Trophoblast cell (in vitro differentiated cells and primary cell): ENCODE results near the gene OR4F3. TPM values are rescaled to one million over a fixed set of nuclear protein-coding genes. Genes with fewer than 3 reads are reported as not detected.
"Not testable (repeated sequence)": the region's sequence is repeated elsewhere in the genome, so short reads cannot be mapped to it uniquely, and the experiment has no call there.

Source experiments
- DNase-seq, 2 donors: peaks; one replicate each; pipeline ENCODE4 v3.0.0-alpha.2; 2016
- H2AFZ ChIP-seq: 2 replicates; pipeline ENCODE4 v1.6.1; 2013; ENCODE audit warnings: low read length, moderate library complexity, mild to moderate bottlenecking; ENCODE audit not compliant: insufficient read depth, poor library complexity
- H2AK5ac ChIP-seq: 2 replicates; pipeline ENCODE4 v1.6.1; 2013; ENCODE audit warnings: mild to moderate bottlenecking, low read length
- H2BK120ac ChIP-seq: 2 replicates; pipeline ENCODE4 v1.6.1; 2013; ENCODE audit warnings: low read length, mild to moderate bottlenecking, moderate library complexity; ENCODE audit not compliant: insufficient read depth, poor library complexity
- H2BK12ac ChIP-seq: 2 replicates; pipeline ENCODE4 v1.6.1; 2013; ENCODE audit warnings: mild to moderate bottlenecking, low read length, moderate library complexity
- H2BK5ac ChIP-seq: 2 replicates; pipeline ENCODE4 v1.6.1; 2013; ENCODE audit warnings: low read length, low read depth, moderate library complexity, mild to moderate bottlenecking; ENCODE audit not compliant: poor library complexity
- H3K14ac ChIP-seq: 2 replicates; pipeline ENCODE4 v1.6.1; 2013; ENCODE audit warnings: mild to moderate bottlenecking, low read length
- H3K18ac ChIP-seq: 2 replicates; pipeline ENCODE4 v1.6.1; 2013; ENCODE audit warnings: mild to moderate bottlenecking, low read length
- H3K23ac ChIP-seq: 2 replicates; pipeline ENCODE4 v1.6.1; 2013; ENCODE audit warnings: low read length
- H3K27ac ChIP-seq: 2 replicates; pipeline ENCODE4 v1.5.1; 2013; ENCODE audit warnings: low read depth, mild to moderate bottlenecking, inconsistent platforms, low read length, moderate library complexity
- H3K27me3 ChIP-seq: 2 replicates; pipeline ENCODE4 v1.6.1; 2013; ENCODE audit warnings: inconsistent platforms, mild to moderate bottlenecking, low read length, moderate library complexity; ENCODE audit not compliant: insufficient read depth
- H3K36me3 ChIP-seq, 2 experiments: 1 replicate in 1 of 2; 2 replicates in 1 of 2; pipeline ENCODE4 v1.6.1; 2013; ENCODE audit warnings: low read length in 2 of 2, mild to moderate bottlenecking in 2 of 2, moderate library complexity in 1 of 2; ENCODE audit not compliant: insufficient read depth in 2 of 2, control insufficient read depth in 1 of 2
- H3K4ac ChIP-seq: 2 replicates; pipeline ENCODE4 v1.6.1; 2013; ENCODE audit warnings: low read depth, mild to moderate bottlenecking, low read length, moderate library complexity
- H3K4me1 ChIP-seq, 2 experiments: 1 replicate in 1 of 2; 2 replicates in 1 of 2; pipeline ENCODE4 v1.6.1; 2013; ENCODE audit warnings: low read length in 2 of 2, mild to moderate bottlenecking in 2 of 2, moderate library complexity in 1 of 2; ENCODE audit not compliant: insufficient read depth in 2 of 2, control insufficient read depth in 1 of 2
- H3K4me2 ChIP-seq: 2 replicates; pipeline ENCODE4 v1.6.1; 2013; ENCODE audit warnings: inconsistent platforms, mild to moderate bottlenecking, low read length, moderate library complexity
- H3K4me3 ChIP-seq: 2 replicates; pipeline ENCODE4 v1.5.1; 2013; ENCODE audit warnings: mild to moderate bottlenecking, low read depth, low read length, inconsistent platforms
- H3K79me1 ChIP-seq: one replicate; pipeline ENCODE4 v1.6.1; 2013; ENCODE audit warnings: low read length
- H3K79me2 ChIP-seq: 2 replicates; pipeline ENCODE4 v1.6.1; 2013; ENCODE audit warnings: low read length, mild to moderate bottlenecking; ENCODE audit not compliant: control insufficient read depth, insufficient read depth, poor library complexity
- H3K9ac ChIP-seq: 2 replicates; pipeline ENCODE4 v1.6.1; 2013; ENCODE audit warnings: mild to moderate bottlenecking, low read length
- H3K9me3 ChIP-seq: 2 replicates; pipeline ENCODE4 v1.6.1; 2013; ENCODE audit warnings: low read depth, mild to moderate bottlenecking, control low read depth, inconsistent platforms, low read length; ENCODE audit not compliant: insufficient read depth
- H4K12ac ChIP-seq: 2 replicates; pipeline ENCODE4 v1.6.1; 2013; ENCODE audit warnings: low read depth, mild to moderate bottlenecking, low read length, moderate library complexity
- H4K8ac ChIP-seq: 2 replicates; pipeline ENCODE4 v1.6.1; 2013; ENCODE audit warnings: low read depth, mild to moderate bottlenecking, low read length, moderate library complexity
- H4K91ac ChIP-seq: one replicate; pipeline ENCODE4 v1.6.1; 2013; ENCODE audit warnings: low read depth, mild to moderate bottlenecking, low read length, moderate library complexity
- polyA plus RNA-seq: library from polyadenylated mRNA; stranded (reverse); fragments of 200-250 nt; gene quantifications from 2 replicates; pipeline ENCODE4 v1.2.3, GENCODE V29; 2013

The OR4F3 gene
- not detected in 2 replicates for polyA plus RNA-seq

- not testable (repeated sequence) for H3K23ac ChIP-seq, H3K4ac ChIP-seq, H4K8ac ChIP-seq, H2BK5ac ChIP-seq, H3K9me3 ChIP-seq, H3K36me3 ChIP-seq, H3K79me2 ChIP-seq, H2AK5ac ChIP-seq, H3K4me2 ChIP-seq, H3K4me3 ChIP-seq, H3K18ac ChIP-seq, H3K27ac ChIP-seq, H3K14ac ChIP-seq, DNase-seq, H3K4me1 ChIP-seq, H4K91ac ChIP-seq, H3K79me1 ChIP-seq, H4K12ac ChIP-seq, H2BK12ac ChIP-seq, H2AFZ ChIP-seq, H2BK120ac ChIP-seq, H3K27me3 ChIP-seq, H3K9ac ChIP-seq
These were observed at the start of gene OR4F3 for GRCh38 chr5:181366968-181367367. Gene OR4F3, plus strand, starts transcription at chr5:181367268.
